Mesenchymal stem cell (in vitro differentiated cells and primary cell): Measurements from ENCODE around the gene CDH1.

Experiments used
- DNase-seq: peaks from one replicate; pipeline ENCODE4 v3.0.0-alpha.2; 2013
- H2AFZ ChIP-seq: one replicate; pipeline ENCODE4 v1.6.1; 2013; ENCODE audit warnings: low read depth, mild to moderate bottlenecking, control low read depth, inconsistent platforms, low read length, moderate library complexity
- H2AK5ac ChIP-seq: 2 replicates; pipeline ENCODE4 v1.6.1; 2013; ENCODE audit warnings: low read length, moderate library complexity, mild to moderate bottlenecking, inconsistent platforms; ENCODE audit not compliant: severe bottlenecking
- H2BK120ac ChIP-seq: one replicate; pipeline ENCODE4 v1.6.1; 2013; ENCODE audit warnings: low read depth, mild to moderate bottlenecking, inconsistent platforms, low read length, moderate library complexity
- H2BK12ac ChIP-seq, 2 experiments: one replicate each; pipeline ENCODE4 v1.6.1; 2013; ENCODE audit warnings: inconsistent platforms in 2 of 2, low read length in 2 of 2, mild to moderate bottlenecking in 2 of 2, moderate library complexity in 2 of 2, control low read depth in 1 of 2
- H2BK15ac ChIP-seq: one replicate; pipeline ENCODE4 v1.6.1; 2013; ENCODE audit warnings: mild to moderate bottlenecking, low read depth, inconsistent platforms; ENCODE audit not compliant: poor library complexity, severe bottlenecking
- H2BK5ac ChIP-seq: 2 replicates; pipeline ENCODE4 v1.6.1; 2013; ENCODE audit warnings: low read depth, mild to moderate bottlenecking, low read length, control low read depth, inconsistent platforms; ENCODE audit not compliant: poor library complexity, severe bottlenecking
- H3K14ac ChIP-seq, 2 experiments: one replicate each; pipeline ENCODE4 v1.6.1; 2013; ENCODE audit warnings: inconsistent platforms in 2 of 2, low read length in 2 of 2, control low read depth in 1 of 2, mild to moderate bottlenecking in 1 of 2, moderate library complexity in 1 of 2
- H3K18ac ChIP-seq, 2 experiments: one replicate each; pipeline ENCODE4 v1.6.1; 2013; ENCODE audit warnings: inconsistent platforms in 2 of 2, low read length in 2 of 2, control low read depth in 1 of 2, low read depth in 1 of 2, mild to moderate bottlenecking in 1 of 2
- H3K23ac ChIP-seq, 2 experiments: one replicate each; pipeline ENCODE4 v1.6.1; 2013; ENCODE audit warnings: inconsistent platforms in 2 of 2, low read length in 2 of 2, mild to moderate bottlenecking in 2 of 2, moderate library complexity in 2 of 2, control low read depth in 1 of 2
- H3K27ac ChIP-seq: 2 replicates; pipeline ENCODE4 v1.5.1; 2013; ENCODE audit warnings: mild to moderate bottlenecking, moderate library complexity, low read length, control low read depth, inconsistent platforms; ENCODE audit not compliant: poor library complexity, severe bottlenecking
- H3K27me3 ChIP-seq, 2 experiments: 2 replicates each; pipeline versions ENCODE4 v1.6.1 to v1.7.0; 2013; ENCODE audit warnings: low read length in 2 of 2, mild to moderate bottlenecking in 2 of 2, moderate library complexity in 2 of 2, control low read depth in 1 of 2, inconsistent platforms in 1 of 2; ENCODE audit not compliant: control insufficient read depth in 1 of 2, insufficient read depth in 1 of 2
- H3K36me3 ChIP-seq, 2 experiments: 2 replicates each; pipeline versions ENCODE4 v1.6.1 to v1.7.0; 2013; ENCODE audit warnings: low read length in 2 of 2, control low read depth in 1 of 2, inconsistent platforms in 1 of 2, low read depth in 1 of 2, mild to moderate bottlenecking in 1 of 2; ENCODE audit not compliant: insufficient read depth in 2 of 2, control insufficient read depth in 1 of 2
- H3K4ac ChIP-seq, 2 experiments: one replicate each; pipeline ENCODE4 v1.6.1; 2013; ENCODE audit warnings: inconsistent platforms in 2 of 2, low read length in 2 of 2, mild to moderate bottlenecking in 2 of 2, moderate library complexity in 2 of 2, control low read depth in 1 of 2, low read depth in 1 of 2
- H3K4me1 ChIP-seq: 2 replicates; pipeline ENCODE4 v1.6.1; 2013; ENCODE audit warnings: low read depth, low read length, control low read depth; ENCODE audit not compliant: control insufficient read depth, insufficient read depth
- H3K4me2 ChIP-seq: 2 replicates; pipeline ENCODE4 v1.6.1; 2013; ENCODE audit warnings: low read length, mild to moderate bottlenecking, inconsistent platforms; ENCODE audit not compliant: poor library complexity, severe bottlenecking
- H3K4me3 ChIP-seq, 2 experiments: 2 replicates each; pipeline versions ENCODE4 v1.5.1 to v1.7.0; 2013; ENCODE audit warnings: low read length in 2 of 2, mild to moderate bottlenecking in 2 of 2, control low read depth in 1 of 2, low read depth in 1 of 2; ENCODE audit not compliant: insufficient read depth in 1 of 2
- H3K79me1 ChIP-seq: replicated peaks from 2 replicates; pipeline ENCODE4 v1.6.1; 2013; ENCODE audit warnings: mild to moderate bottlenecking, control low read depth, low read length, inconsistent platforms; ENCODE audit not compliant: poor library complexity, severe bottlenecking
- H3K9ac ChIP-seq: 2 replicates; pipeline ENCODE4 v1.7.0; 2013; ENCODE audit warnings: mild to moderate bottlenecking, low read length, moderate library complexity
- H3K9me3 ChIP-seq: 2 replicates; pipeline ENCODE4 v1.7.0; 2013; ENCODE audit warnings: mild to moderate bottlenecking, low read length; ENCODE audit not compliant: control insufficient read depth
- H4K8ac ChIP-seq: one replicate; pipeline ENCODE4 v1.6.1; 2013; ENCODE audit warnings: inconsistent platforms, mild to moderate bottlenecking, low read length, moderate library complexity
- H4K91ac ChIP-seq: one replicate; pipeline ENCODE4 v1.6.1; 2013; ENCODE audit warnings: mild to moderate bottlenecking, low read length, inconsistent platforms
- WGBS: methylation state at CpG from one replicate; pipeline ENCODE4 v1.1.7; 2013; ENCODE audit warnings: mixed read lengths; 5-methylcytosine and 5-hydroxymethylcytosine counted together

Gene CDH1

GRCh38 chr16:68719993-68720489, 17.1 kb upstream of the CDH1 start:
- H2AFZ ChIP-seq: no peak overlapping the region
- H2AK5ac ChIP-seq: no peak overlapping the region
- H2BK120ac ChIP-seq: no peak overlapping the region
- no peak overlapping the region for H2BK15ac ChIP-seq
- no peaks in the 10 kb centered on the region for H3K79me1 ChIP-seq
- no peak overlapping the region for H3K14ac ChIP-seq
- H3K27ac ChIP-seq: no peak overlapping the region
- H3K18ac ChIP-seq: no peak overlapping the region
- H3K4ac ChIP-seq: no peak overlapping the region
- no peak overlapping the region for H3K4me3 ChIP-seq
- H3K9ac ChIP-seq: no peak overlapping the region
- H3K9me3 ChIP-seq: no peaks in the 10 kb centered on the region
- H3K4me2 ChIP-seq: no peak overlapping the region
- no peak overlapping the region for H3K23ac ChIP-seq
- no peak for DNase-seq
- peaks cover 0 to 5% of the 10 kb centered on the region in 2 experiments for H3K27me3 ChIP-seq
- H3K36me3 ChIP-seq: no peaks in the 10 kb centered on the region
- peaks cover 7% of the 10 kb centered on the region for H3K4me1 ChIP-seq
- no peak overlapping the region for H2BK5ac ChIP-seq
- no peak overlapping the region for H2BK12ac ChIP-seq
- 88% methylated on average over 1 of the region's 2 CpGs for WGBS
- H4K91ac ChIP-seq: no peak overlapping the region
- no peak overlapping the region for H4K8ac ChIP-seq

- H3K4me1 ChIP-seq: no peaks in the 10 kb centered on the region
- H4K8ac ChIP-seq: no peak overlapping the region
- no peak overlapping the region for H2AFZ ChIP-seq
- no peak overlapping the region for H3K18ac ChIP-seq
- no peaks in the 10 kb centered on the region for H3K79me1 ChIP-seq
- WGBS: 78% methylated on average over 11 of the region's 12 CpGs
- H2AK5ac ChIP-seq: no peak overlapping the region
- no peaks in the 10 kb centered on the region for H3K36me3 ChIP-seq
- no peak overlapping the region for H3K27ac ChIP-seq
- H3K4ac ChIP-seq: no peak overlapping the region
- H2BK120ac ChIP-seq: no peak overlapping the region
- no peak overlapping the region for H4K91ac ChIP-seq
- H3K9ac ChIP-seq: no peak overlapping the region
- no peak for DNase-seq
- H3K23ac ChIP-seq: no peak overlapping the region
- no peak overlapping the region for H2BK12ac ChIP-seq
- no peak overlapping the region for H2BK5ac ChIP-seq
- H3K14ac ChIP-seq: no peak overlapping the region
- no peak overlapping the region for H2BK15ac ChIP-seq
- peaks cover 0 to 13% of the 10 kb centered on the region in 2 experiments for H3K27me3 ChIP-seq
- no peak overlapping the region for H3K4me2 ChIP-seq
- no peak overlapping the region for H3K4me3 ChIP-seq
- no peaks in the 10 kb centered on the region for H3K9me3 ChIP-seq
These were observed 14.7 kb upstream of the CDH1 start for GRCh38 chr16:68722119-68723024.

GRCh38 chr16:68724797-68725196, 12.3 kb upstream of the CDH1 start:
- no peak overlapping the region for H3K14ac ChIP-seq
- H3K4me3 ChIP-seq: no peak overlapping the region
- H3K4ac ChIP-seq: no peak overlapping the region
- no peak overlapping the region for H3K9ac ChIP-seq
- no peaks in the 10 kb centered on the region for H3K4me1 ChIP-seq
- H3K79me1 ChIP-seq: no peaks in the 10 kb centered on the region
- H2AFZ ChIP-seq: no peak overlapping the region
- no peak overlapping the region for H4K91ac ChIP-seq
- H3K9me3 ChIP-seq: no peaks in the 10 kb centered on the region
- WGBS: 85% methylated on average over 3 of the region's 3 CpGs
- no peak overlapping the region for H3K27ac ChIP-seq
- no peak overlapping the region for H2BK15ac ChIP-seq
- H3K36me3 ChIP-seq: no peaks in the 10 kb centered on the region
- no peak overlapping the region for H3K23ac ChIP-seq
- H3K4me2 ChIP-seq: no peak overlapping the region
- H3K27me3 ChIP-seq: peaks cover 0 to 18% of the 10 kb centered on the region in 2 experiments
- H4K8ac ChIP-seq: no peak overlapping the region
- no peak overlapping the region for H3K18ac ChIP-seq
- no peak overlapping the region for H2BK5ac ChIP-seq
- no peak overlapping the region for H2AK5ac ChIP-seq
- H2BK120ac ChIP-seq: no peak overlapping the region
- H2BK12ac ChIP-seq: no peak overlapping the region
- DNase-seq: no peak

- H4K8ac ChIP-seq: no peak overlapping the region
- H3K18ac ChIP-seq: no peak overlapping the region
- no peak overlapping the region for H4K91ac ChIP-seq
- no peaks in the 10 kb centered on the region for H3K36me3 ChIP-seq
- no peak overlapping the region for H3K4me2 ChIP-seq
- H3K4ac ChIP-seq: no peak overlapping the region
- DNase-seq: no peak
- H2BK15ac ChIP-seq: no peak overlapping the region
- no peak overlapping the region for H3K27ac ChIP-seq
- no peak overlapping the region for H2BK5ac ChIP-seq
- no peak overlapping the region for H3K9ac ChIP-seq
- no peak overlapping the region for H2AK5ac ChIP-seq
- WGBS: 46% methylated on average over 2 of the region's 4 CpGs
- H3K27me3 ChIP-seq: peaks cover 0 to 27% of the 10 kb centered on the region in 2 experiments
- no peaks in the 10 kb centered on the region for H3K9me3 ChIP-seq
- H3K4me3 ChIP-seq: no peak overlapping the region
- H2AFZ ChIP-seq: no peak overlapping the region
- H3K23ac ChIP-seq: no peak overlapping the region
- H2BK12ac ChIP-seq: no peak overlapping the region
- H3K79me1 ChIP-seq: no peaks in the 10 kb centered on the region
- H2BK120ac ChIP-seq: no peak overlapping the region
- H3K14ac ChIP-seq: no peak overlapping the region
- H3K4me1 ChIP-seq: peaks cover 5% of the 10 kb centered on the region
These were observed 8.6 kb upstream of the CDH1 start for GRCh38 chr16:68728523-68728922.
